ENCODE data around the gene SARS2. TPM values are rescaled to one million over a fixed set of nuclear protein-coding genes. Genes with fewer than 3 reads are reported as not detected.

The SARS2 gene
- 13.9 and 14.5 TPM in 2 replicates for total RNA-seq

GRCh38 chr19:38929929-38930775, at the start of gene SARS2:
Gene SARS2 (minus strand): TSS chr19:38930763. CDS start chr19:38930736, 27 bp downstream.

GRCh38 chr19:38975214-38975860, 44.8 kb upstream of the SARS2 start, which contains the start of gene FBXO17:
Gene FBXO17 (minus strand): TSS chr19:38975742. CDS start chr19:38950319, 25,423 bp downstream.

GRCh38 chr19:38930776-38931520, 385 bp upstream of the SARS2 start, which contains the start of gene MRPS12:
Gene MRPS12 (plus strand): TSS chr19:38930944. CDS start chr19:38931295, 351 bp downstream.

GRCh38 chr19:38899447-38900201, 30.9 kb downstream of the SARS2 start, which contains the start of the genes NFKBIB and SIRT2:
Gene NFKBIB (plus strand): TSS chr19:38899969. CDS start chr19:38900033, 64 bp downstream.
Gene SIRT2 (minus strand): TSS chr19:38899618. CDS start chr19:38899521, 97 bp downstream.

GRCh38 chr19:38877781-38878574, 52.6 kb downstream of the SARS2 start, which contains the start of gene RINL:
Gene RINL (minus strand): TSS chr19:38878275. CDS start chr19:38876742, 1,533 bp downstream.

Other genes with a start within 250 kb of the SARS2 start
- 0.15 and 0.17 TPM in 2 replicates for gene CAPN12, start 186.3 kb downstream of the SARS2 start, total RNA-seq
- not detected in 2 replicates for gene LGALS7, start 157.2 kb downstream of the SARS2 start, total RNA-seq
- gene LGALS7B, start 141.6 kb downstream of the SARS2 start, total RNA-seq: 0.73 TPM in 1 of 2 replicates, not detected in the other
- not detected in 2 replicates for gene LGALS4, start 117.8 kb downstream of the SARS2 start, total RNA-seq
- gene ECH1, start 99.0 kb downstream of the SARS2 start, total RNA-seq: 12.2 and 33.6 TPM in 2 replicates
- gene HNRNPL, start 80.8 kb downstream of the SARS2 start, total RNA-seq: 259 and 326 TPM in 2 replicates
- 2.0 and 2.8 TPM in 2 replicates for gene RINL, start 52.5 kb downstream of the SARS2 start, total RNA-seq
- 69.5 and 96.8 TPM in 2 replicates for gene SIRT2, start 31.1 kb downstream of the SARS2 start, total RNA-seq
- gene NFKBIB, start 30.8 kb downstream of the SARS2 start, total RNA-seq: 9.9 and 17.5 TPM in 2 replicates
- not detected in 2 replicates for gene CCER2, start 18.6 kb downstream of the SARS2 start, total RNA-seq
- 24.5 and 35.5 TPM in 2 replicates for gene MRPS12, start 181 bp upstream of the SARS2 start, total RNA-seq
- 28.1 and 49.3 TPM in 2 replicates for gene FBXO17, start 45.0 kb upstream of the SARS2 start, total RNA-seq
- 0.58 and 7.4 TPM in 2 replicates for gene FBXO27, start 101.8 kb upstream of the SARS2 start, total RNA-seq
- under 0.01 and 0.15 TPM in 2 replicates for gene ACP7, start 153.6 kb upstream of the SARS2 start, total RNA-seq
- 7.8 and 11.8 TPM in 2 replicates for gene PAK4, start 195.0 kb upstream of the SARS2 start, total RNA-seq

Data from smooth muscle cell of trachea (primary cell).